Measurements from ENCODE around the gene PHETA1. TPM values are rescaled to one million over a fixed set of nuclear protein-coding genes. Genes with fewer than 3 reads are reported as not detected.
"Not testable (repeated sequence)": the region's sequence is repeated elsewhere in the genome, so short reads cannot be mapped to it uniquely, and the experiment has no call there.

Gene PHETA1
- total and polyA plus RNA-seq, 2 experiments from 2014 or later = 5.3 to 12.9 TPM

- Histone ChIP-seq H3K4me2 (no peak overlapping the region), H3K27ac (ENCODE audit: low read depth) (no peak overlapping the region), H3K36me3 (ENCODE audit: insufficient read depth) (no peaks in the 10 kb centered on the region), H4K20me1 (replicated peaks; ENCODE audit: insufficient read depth) (no peaks in the 10 kb centered on the region), H3F3A (replicated peaks; ENCODE audit: low read depth) (0 out of 2 replicates have a peak, but pooled peaks cover 3% of the 10 kb centered on the region), H3K27me3 (ENCODE audit: insufficient read depth) (no peaks in the 10 kb centered on the region), H3K4me3 (no peak overlapping the region), H3K4me1 (ENCODE audit: insufficient read depth) (peaks cover 6% of the 10 kb centered on the region), H2AFZ (no peak overlapping the region), H3K79me2 (replicated peaks; ENCODE audit: insufficient read depth) (no peaks in the 10 kb centered on the region), H3K9me2 (ENCODE audit: insufficient read depth) (no peaks in the 10 kb centered on the region)
- Mint-ChIP-seq H3K9me3 (no peaks in the 10 kb centered on the region), H3K36me3 (ENCODE audit: low read depth) (no peaks in the 10 kb centered on the region), H3K27me3 (ENCODE audit: insufficient read depth, low read depth, poor library complexity) (peaks cover 16% of the 10 kb centered on the region), H3K4me1 (peaks cover 8% of the 10 kb centered on the region; the same call in 2 of the 3 replicates), H3K4me3 (no peak overlapping the region), H3K27ac (no peak overlapping the region)
- no peak for DNase-seq (ENCODE audit: low spot score)
- ATAC-seq = no peak
- no peak for TF ChIP-seq JUNB (IDR thresholded peaks at IDR 0.05; ENCODE audit: unreplicated experiment)
- TF ChIP-seq, protein P1, sequence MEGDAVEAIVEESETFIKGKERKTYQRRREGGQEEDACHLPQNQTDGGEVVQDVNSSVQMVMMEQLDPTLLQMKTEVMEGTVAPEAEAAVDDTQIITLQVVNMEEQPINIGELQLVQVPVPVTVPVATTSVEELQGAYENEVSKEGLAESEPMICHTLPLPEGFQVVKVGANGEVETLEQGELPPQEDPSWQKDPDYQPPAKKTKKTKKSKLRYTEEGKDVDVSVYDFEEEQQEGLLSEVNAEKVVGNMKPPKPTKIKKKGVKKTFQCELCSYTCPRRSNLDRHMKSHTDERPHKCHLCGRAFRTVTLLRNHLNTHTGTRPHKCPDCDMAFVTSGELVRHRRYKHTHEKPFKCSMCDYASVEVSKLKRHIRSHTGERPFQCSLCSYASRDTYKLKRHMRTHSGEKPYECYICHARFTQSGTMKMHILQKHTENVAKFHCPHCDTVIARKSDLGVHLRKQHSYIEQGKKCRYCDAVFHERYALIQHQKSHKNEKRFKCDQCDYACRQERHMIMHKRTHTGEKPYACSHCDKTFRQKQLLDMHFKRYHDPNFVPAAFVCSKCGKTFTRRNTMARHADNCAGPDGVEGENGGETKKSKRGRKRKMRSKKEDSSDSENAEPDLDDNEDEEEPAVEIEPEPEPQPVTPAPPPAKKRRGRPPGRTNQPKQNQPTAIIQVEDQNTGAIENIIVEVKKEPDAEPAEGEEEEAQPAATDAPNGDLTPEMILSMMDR (conservative IDR thresholded peaks at IDR 0.05; ENCODE audit: low read depth in 2 of 2) = no peak
- TF ChIP-seq ZNF114 (CRISPR knock-in tag; IDR thresholded peaks at IDR 0.05) = no peak
- TF ChIP-seq STAT1 (IDR thresholded peaks at IDR 0.05; ENCODE audit: unreplicated experiment) = no peak
- TF ChIP-seq EZH2 (IDR thresholded peaks at IDR 0.05; ENCODE audit: low read depth, unreplicated experiment) = no peak
- no peak for TF ChIP-seq POLR2AphosphoS5 (IDR thresholded peaks at IDR 0.05; ENCODE audit: low read depth)
Measured at GRCh38 chr12:111398530-111398929, 29.6 kb upstream of the PHETA1 start.

DNA sequence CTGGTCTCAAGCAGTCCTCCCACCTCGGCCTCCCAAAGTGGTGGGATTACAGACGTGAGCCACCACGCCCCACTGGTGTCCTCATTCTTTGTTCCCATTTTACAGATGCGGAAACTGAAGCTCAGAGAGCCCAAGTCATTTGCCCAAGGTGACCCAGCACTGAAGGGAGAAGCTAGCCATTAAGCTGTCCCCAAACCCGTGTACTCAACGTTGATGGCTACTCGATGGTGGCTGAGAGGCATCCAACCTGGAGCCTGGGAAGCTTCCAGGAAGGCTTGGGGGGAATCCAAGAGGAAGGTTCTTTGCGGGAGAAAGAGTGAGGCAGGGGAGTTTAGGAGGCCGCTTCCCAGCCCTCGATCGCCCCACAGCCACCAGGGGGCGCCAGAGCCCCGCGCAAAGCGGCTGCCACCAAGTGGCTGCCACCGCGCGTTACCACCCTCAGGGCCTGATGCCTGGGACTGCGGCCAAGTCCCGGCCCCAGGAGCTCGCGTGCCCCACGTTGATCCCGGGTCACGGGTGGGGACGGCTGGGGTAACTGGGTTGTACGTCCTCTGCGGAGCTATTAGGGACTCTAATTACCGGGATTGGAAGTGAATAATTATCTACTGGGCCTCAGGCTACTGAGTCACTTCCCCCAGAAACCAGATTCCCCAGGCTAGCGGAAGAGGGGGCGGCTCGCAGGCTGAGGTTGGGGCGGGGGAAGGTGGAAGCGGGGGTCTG, 28.0 kb upstream of the PHETA1 start:
- Mint-ChIP-seq H3K9me3 (no peaks in the 10 kb centered on the region), H3K4me3 (no peak overlapping the region; the same call in 2 of the 3 replicates), H3K27me3 (ENCODE audit: insufficient read depth, low read depth, poor library complexity) (peaks cover 16% of the 10 kb centered on the region), H3K36me3 (ENCODE audit: low read depth) (no peaks in the 10 kb centered on the region), H3K4me1 (0 out of 3 replicates have a peak, but pooled peaks cover 2% of the 10 kb centered on the region), H3K27ac (no peak overlapping the region)
- Histone ChIP-seq H3F3A (replicated peaks; ENCODE audit: low read depth) (0 out of 2 replicates have a peak, but pooled peaks cover 3% of the 10 kb centered on the region), H3K4me3 (0 out of 2 replicates have a peak overlapping the region, but pooled peaks have one; percentile 30), H3K4me1 (ENCODE audit: insufficient read depth) (no peaks in the 10 kb centered on the region), H3K27ac (ENCODE audit: low read depth) (no peak overlapping the region), H3K79me2 (replicated peaks; ENCODE audit: insufficient read depth) (no peaks in the 10 kb centered on the region), H2AFZ (no peak overlapping the region; the same call in none of the 2 replicates), H3K36me3 (ENCODE audit: insufficient read depth) (no peaks in the 10 kb centered on the region), H3K27me3 (ENCODE audit: insufficient read depth) (no peaks in the 10 kb centered on the region), H4K20me1 (replicated peaks; ENCODE audit: insufficient read depth) (no peaks in the 10 kb centered on the region), H3K4me2 (no peak overlapping the region), H3K9me2 (ENCODE audit: insufficient read depth) (no peaks in the 10 kb centered on the region)
- DNase-seq (ENCODE audit: low spot score) = peak; percentile 88
- ATAC-seq = peak; percentile 98
- TF ChIP-seq JUNB (IDR thresholded peaks at IDR 0.05; ENCODE audit: unreplicated experiment) (no peak), NANOG (IDR thresholded peaks at IDR 0.05; ENCODE audit: borderline replicate concordance) (no peak)
- TF ChIP-seq, protein P1 (conservative IDR thresholded peaks at IDR 0.05; ENCODE audit: low read depth in 2 of 2) = peak; percentile 88 to 99

DNA sequence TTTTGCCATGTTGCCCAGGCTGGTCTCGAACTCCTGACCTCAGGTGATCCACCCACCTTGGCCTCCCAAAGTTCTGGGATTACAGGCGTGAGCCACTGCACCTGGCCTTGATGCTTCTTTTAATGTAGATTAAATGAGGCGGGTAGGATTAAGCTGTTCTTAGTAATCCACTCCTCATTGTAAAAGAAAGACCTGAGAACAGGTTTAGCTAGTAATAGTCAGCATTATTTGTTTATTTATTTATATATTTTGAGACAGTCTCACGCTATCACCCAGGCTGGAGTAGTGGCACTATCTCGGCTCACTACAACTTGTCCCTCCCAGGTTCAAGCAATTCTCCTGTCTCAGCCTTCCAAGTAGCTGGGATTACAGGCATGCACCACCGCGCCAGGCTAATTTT, 27.4 kb upstream of the PHETA1 start:
- H3K4me1 ChIP-seq (ENCODE audit: insufficient read depth); ATAC-seq; H3K9me2 ChIP-seq (ENCODE audit: insufficient read depth); H3K27ac ChIP-seq (ENCODE audit: low read depth); H3K4me1 Mint-ChIP-seq; H3K27ac Mint-ChIP-seq; H3K9me3 Mint-ChIP-seq; H3K27me3 ChIP-seq (ENCODE audit: insufficient read depth); H3K36me3 Mint-ChIP-seq (ENCODE audit: low read depth); DNase-seq (ENCODE audit: low spot score); H3K4me3 Mint-ChIP-seq; H3F3A ChIP-seq (replicated peaks; ENCODE audit: low read depth); H3K4me2 ChIP-seq; H3K4me3 ChIP-seq; H3K79me2 ChIP-seq (replicated peaks; ENCODE audit: insufficient read depth); H3K36me3 ChIP-seq (ENCODE audit: insufficient read depth); H2AFZ ChIP-seq; H4K20me1 ChIP-seq (replicated peaks; ENCODE audit: insufficient read depth): not testable (repeated sequence)
- peaks cover 16% of the 10 kb centered on the region for H3K27me3 Mint-ChIP-seq (ENCODE audit: insufficient read depth, low read depth, poor library complexity)

All from GM23338 (cell line).